Right lobe of liver (tissue), 6 donors: Measurements from ENCODE around the gene MIEN1. TPM values are rescaled to one million over a fixed set of nuclear protein-coding genes. Genes with fewer than 3 reads are reported as not detected.

Source experiments
- ATAC-seq, 4 donors: fragments of 200-7000 bp; cut with Tn5 transposase; one replicate each; pipeline ENCODE4 v1.9.1; 2020; ENCODE audit warnings: mild to moderate bottlenecking in 4 of 4, moderate library complexity in 4 of 4
- DNase-seq, 3 donors: peaks; one replicate each; pipeline ENCODE4 v3.0.0-alpha.2; 2020
- H3K27ac ChIP-seq, 3 donors: fragments of 200-600 bp; one replicate each; pipeline ENCODE4 v1.8.0; 2022
- H3K27me3 ChIP-seq, 2 donors: fragments of 200-600 bp; one replicate each; pipeline ENCODE4 v1.8.0; 2022
- H3K36me3 ChIP-seq, 4 donors: fragments of 200-600 bp; sonication (generic) in 1 of 4; one replicate each; pipeline versions ENCODE4 v1.5.1 to v1.8.0; 2017 to 2022; ENCODE audit warnings: control low read depth in 1 of 4
- H3K4me1 ChIP-seq, 4 donors: fragments of 200-600 bp; sonication (generic) in 1 of 4; one replicate each; pipeline versions ENCODE4 v1.5.1 to v1.8.0; 2017 to 2022; ENCODE audit warnings: control low read depth in 1 of 4
- H3K4me3 ChIP-seq, 3 donors: fragments of 200-600 bp; one replicate each; pipeline ENCODE4 v1.8.0; 2022
- H3K9me3 ChIP-seq, 4 donors: fragments of 200-600 bp; sonication (generic) in 1 of 4; one replicate each; pipeline versions ENCODE4 v1.5.1 to v1.8.0; 2017 to 2022; ENCODE audit warnings: control low read depth in 1 of 4
- CTCF ChIP-seq, 4 donors: fragments of 200-600 bp in 3 of 4; fragments of 450-650 bp in 1 of 4; IDR thresholded peaks; one replicate each; pipeline versions ENCODE4 v1.5.1 to v1.8.0; 2016 to 2022; ENCODE audit warnings: antibody characterized with exemption in 4 of 4, mild to moderate bottlenecking in 2 of 4
- POLR2A ChIP-seq: fragments of 450-650 bp; IDR thresholded peaks from one replicate; pipeline ENCODE4 v1.6.1; 2017; ENCODE audit warnings: antibody characterized with exemption, mild to moderate bottlenecking
- WGBS: methylation state at CpG from one replicate; pipeline ENCODE4 v1.1.6; 2018; ENCODE audit warnings: low coverage, low lambda C conversion rate; ENCODE audit not compliant: insufficient coverage; ENCODE audit errors: missing lambda C conversion rate; 5-methylcytosine and 5-hydroxymethylcytosine counted together
- intact Hi-C, 2 donors: fragments of 100-400 bp; cut with DNase I; formaldehyde crosslinking; loops; one replicate each; pipeline versions ENCODE4 v1.11.2 to v1.14.1; 2022
- long read RNA-seq: library from polyadenylated mRNA; unstranded; transcript quantifications from one replicate; pipeline ENCODE4 v2.0.0, GENCODE V29; 2019
- total RNA-seq, 6 experiments: library from RNA; depleted of rRNA in 2 of 6; stranded (reverse); fragments of >200 nt in 2 of 6; fragmentation: NEBNext Ultra II Directional in 3 of 6; extraction: Animal tissue kit (Norgen Biotek cat#: 25700) in 3 of 6; gene quantifications; one replicate each; pipeline versions ENCODE4 v1.1.0 to v1.2.4, GENCODE V29; 2016 to 2023
- donor health status: DM: no; HTN: yes; CAD: no.
- donor health status: DM: no; HTN: no; CAD: no.
- donor health status: DM: no; HTN: no; CAD: no.
- donor health status: DM: no; HTN: yes; CAD: no.
- donor health status: DM: no; HTN: yes; CAD: no.

Gene MIEN1
- total RNA-seq = 10 to 100 TPM; 23.1 to 61.6 (median 29.0) TPM
- long read RNA-seq, transcript MIEN1-201 (4 exons, 1,006 nt) = major isoform, 19 of 23 reads
- long read RNA-seq, partial matches to known transcripts = 0 of 23 reads
- long read RNA-seq, other reads (novel, unspliced or antisense) = 0 of 23 reads

GRCh38 chr17:39730095-39730921 lies at the start of gene MIEN1:
TSS of gene MIEN1 (minus strand) at chr17:39730532. CDS start at chr17:39730495, 37 bp downstream.
- WGBS = under 1% methylated on average over 25 of the region's 65 CpGs

GRCh38 chr17:39777534-39778365 lies 47.4 kb upstream of the MIEN1 start:
- intact Hi-C loops = no loop called here
- H3K9me3 ChIP-seq = no peaks in the 10 kb centered on the region
- peak overlapping the region in 1 of 3 donors; percentile 14 for H3K27ac ChIP-seq
- no peak for TF ChIP-seq CTCF (IDR thresholded peaks at IDR 0.05)
- peak overlapping the region in 1 of 3 donors; percentile 11 for H3K4me3 ChIP-seq
- no peaks in the 10 kb centered on the region for H3K27me3 ChIP-seq
- ATAC-seq = no peak
- no peak for DNase-seq
- WGBS = 48% methylated on average over 10 of the region's 11 CpGs
- no peaks in the 10 kb centered on the region for H3K36me3 ChIP-seq
- no peaks in the 10 kb centered on the region for H3K4me1 ChIP-seq

More at GRCh38 chr17:39730095-39730921, at the start of gene MIEN1:
- intact Hi-C loops = no loop called here
- Histone ChIP-seq H3K36me3 (peaks cover 0 to 3% (median 0%) of the 10 kb centered on the region in 4 donors), H3K4me3 (peak within 1 kb of the TSS; percentile 56 to 93 (median 74)), H3K9me3 (no peaks in the 10 kb centered on the region), H3K27ac (peak within 1 kb of the TSS; percentile 84 to 91 (median 85)), H3K4me1 (peaks cover 0 to 8% (median 3%) of the 10 kb centered on the region in 4 donors), H3K27me3 (no peaks in the 10 kb centered on the region)
- ATAC-seq (peak; percentile 97 to 100 (median 98)), DNase-seq (peak; percentile 93 to 94 (median 93))
- peak; percentile 86 to 97 (median 91) for TF ChIP-seq CTCF (IDR thresholded peaks at IDR 0.05)
- peak; percentile 80 for TF ChIP-seq POLR2A

- intact Hi-C loops = no loop called here
- no peak overlapping the region for H3K4me3 ChIP-seq
Observed at GRCh38 chr17:39776252-39776651, 45.9 kb upstream of the MIEN1 start.

More at GRCh38 chr17:39776252-39776651, 45.9 kb upstream of the MIEN1 start:
- H3K27me3 ChIP-seq = no peaks in the 10 kb centered on the region
- H3K4me1 ChIP-seq = no peaks in the 10 kb centered on the region
- H3K27ac ChIP-seq = no peak overlapping the region
- ATAC-seq (no peak), DNase-seq (no peak)
- no peaks in the 10 kb centered on the region for H3K36me3 ChIP-seq
- H3K9me3 ChIP-seq = no peaks in the 10 kb centered on the region
- TF ChIP-seq CTCF (IDR thresholded peaks at IDR 0.05) (no peak), POLR2A (no peak)
